Measurements from ENCODE around the gene AGAP9.
A peak's percentile ranks its signal among the peaks of the same experiment; 100 is the strongest.
"Not testable (repeated sequence)": the region's sequence is repeated elsewhere in the genome, so short reads cannot be mapped to it uniquely, and the experiment has no call there.

AGAP9 gene

GRCh38 chr10:47552719-47553118 lies 29.3 kb upstream of the AGAP9 start:
- DNase-seq (ENCODE audit: low read depth): peak; percentile 26

GRCh38 chr10:47547286-47547685 lies 23.8 kb upstream of the AGAP9 start:
- H3K4me3 ChIP-seq (ENCODE audit: low read depth, low read length); DNase-seq (ENCODE audit: low read depth): not testable (repeated sequence)

More at GRCh38 chr10:47552719-47553118, 29.3 kb upstream of the AGAP9 start:
- H3K4me3 ChIP-seq (ENCODE audit: low read depth, low read length): peak overlapping the region; percentile 75
- TF ChIP-seq CTCF (IDR thresholded peaks at IDR 0.05; ENCODE audit: control insufficient read depth, extremely low read depth, insufficient read depth): peak; percentile 55

DNA sequence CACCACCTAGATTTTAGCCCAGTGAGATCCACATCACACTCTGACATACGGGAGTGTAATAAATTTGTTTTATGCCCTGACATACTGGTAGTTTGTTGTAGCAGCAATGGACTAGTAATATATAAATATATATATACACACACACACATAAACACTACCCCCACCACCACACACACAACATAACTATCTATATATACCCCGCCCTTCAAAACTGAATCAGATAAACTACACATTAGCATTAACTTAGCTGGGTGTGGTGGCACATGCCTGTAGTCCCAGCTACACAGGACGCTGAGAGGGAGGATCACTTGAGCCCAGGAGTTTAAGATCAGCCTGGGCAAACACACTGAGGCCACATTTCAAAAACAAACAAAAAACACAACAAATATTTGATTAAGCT lies 13.0 kb upstream of the AGAP9 start:
- not testable (repeated sequence) for DNase-seq (ENCODE audit: low read depth); H3K4me3 ChIP-seq (ENCODE audit: low read depth, low read length)

GRCh38 chr10:47502313-47502712 lies 21.1 kb downstream of the AGAP9 start:
- not testable (repeated sequence) for DNase-seq (ENCODE audit: low read depth)

GRCh38 chr10:47494226-47494625 lies 29.2 kb downstream of the AGAP9 start:
- not testable (repeated sequence) for DNase-seq (ENCODE audit: low read depth); H3K4me3 ChIP-seq (ENCODE audit: low read depth, low read length)

More at GRCh38 chr10:47502313-47502712, 21.1 kb downstream of the AGAP9 start:
- not testable (repeated sequence) for H3K4me3 ChIP-seq (ENCODE audit: low read depth, low read length)

DNA sequence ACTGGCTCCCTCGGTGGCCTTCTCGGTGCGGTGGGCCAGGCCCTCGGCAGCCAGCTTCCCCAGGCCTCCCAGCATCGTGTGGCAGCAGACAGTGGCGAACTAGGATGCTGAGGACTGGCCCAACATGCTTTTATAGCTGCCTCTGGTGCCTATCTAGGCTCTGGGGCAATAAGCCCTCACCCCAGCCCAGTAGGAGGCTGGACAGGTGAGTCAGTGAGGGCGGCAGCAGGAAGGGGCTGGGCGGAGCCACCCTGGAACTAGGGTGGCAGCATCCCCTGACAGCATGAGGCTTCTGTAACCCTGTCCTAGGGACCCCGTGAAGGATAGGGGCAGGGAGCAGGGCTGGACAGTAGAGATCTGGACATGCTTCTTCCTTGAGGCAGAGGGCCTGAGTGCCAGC lies 31.8 kb downstream of the AGAP9 start, which contains the start of gene FAM25G:
Gene FAM25G (minus strand): TSS at position 101 of the 400 bp plus-strand sequence. CDS start 26 bp downstream, at position 75.
- DNase-seq (ENCODE audit: low read depth); H3K4me3 ChIP-seq (ENCODE audit: low read depth, low read length): not testable (repeated sequence)

GRCh38 chr10:47489630-47490029 lies 33.8 kb downstream of the AGAP9 start:
- not testable (repeated sequence) for H3K4me3 ChIP-seq (ENCODE audit: low read depth, low read length); DNase-seq (ENCODE audit: low read depth)

DNA sequence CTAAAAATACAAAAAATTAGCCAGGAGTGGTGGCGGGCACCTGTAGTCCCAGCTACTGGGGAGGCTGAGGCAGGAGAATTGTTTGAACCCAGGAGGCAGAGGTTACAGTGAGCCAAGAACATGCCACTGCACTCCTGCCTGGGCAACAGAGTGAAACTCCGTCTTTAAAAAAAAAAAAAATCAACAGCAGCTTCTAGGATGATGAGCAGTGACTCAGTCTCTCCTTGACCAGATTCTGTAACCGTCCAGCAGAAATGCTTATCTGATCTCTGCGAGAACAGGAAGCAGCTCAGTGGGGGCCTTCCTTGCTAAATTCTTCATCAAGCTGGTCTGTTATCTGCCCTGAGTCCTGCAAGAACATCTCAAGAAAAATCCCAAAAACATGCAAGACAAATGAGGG lies 37.5 kb downstream of the AGAP9 start:
- not testable (repeated sequence) for H3K4me3 ChIP-seq (ENCODE audit: low read depth, low read length); DNase-seq (ENCODE audit: low read depth)

DNA sequence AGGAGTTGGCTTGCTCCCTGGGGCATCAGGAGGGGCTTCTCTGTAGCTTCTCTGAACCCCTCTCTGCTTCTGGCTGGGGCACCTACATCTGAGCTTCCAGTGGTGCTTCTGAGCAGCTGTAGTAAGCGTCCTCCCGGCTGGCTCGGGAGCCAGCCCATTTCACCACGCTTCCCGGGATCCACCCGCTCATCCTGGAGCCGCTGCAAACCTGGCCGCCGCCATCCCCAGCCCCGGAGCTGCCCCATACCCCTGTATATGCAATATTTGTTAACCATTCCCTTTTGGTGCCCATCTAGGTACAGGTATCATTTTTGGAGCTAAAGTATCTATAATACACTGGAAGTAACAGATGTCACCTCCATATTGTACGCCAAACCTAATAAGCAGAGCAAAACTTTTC lies 38.7 kb downstream of the AGAP9 start:
- DNase-seq (ENCODE audit: low read depth); H3K4me3 ChIP-seq (ENCODE audit: low read depth, low read length): not testable (repeated sequence)

DNA sequence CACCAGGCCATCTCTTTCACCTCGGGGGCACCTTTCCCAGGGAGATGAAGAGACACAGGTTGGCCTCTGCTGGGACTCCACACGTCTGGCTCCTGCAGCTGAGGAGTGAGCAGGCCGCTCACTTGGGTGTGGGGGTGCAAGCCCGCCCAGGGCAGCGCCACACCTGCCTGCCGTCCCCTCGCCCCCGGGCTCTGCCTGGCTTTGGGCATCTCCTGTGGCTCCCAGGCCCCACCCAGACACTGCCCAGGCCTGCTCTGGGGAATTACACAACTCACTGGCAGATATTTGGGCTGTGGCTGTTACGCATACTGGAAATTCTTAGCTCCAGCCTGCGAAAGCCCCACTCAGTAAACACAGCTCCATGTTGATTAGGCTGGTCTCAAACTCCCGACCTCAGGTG lies 39.5 kb downstream of the AGAP9 start, which contains the start of gene ANXA8:
Gene ANXA8 (minus strand): TSS at position 193 of the 400 bp plus-strand sequence. CDS start 182 bp downstream, at position 11.
- H3K4me3 ChIP-seq (ENCODE audit: low read depth, low read length); DNase-seq (ENCODE audit: low read depth): not testable (repeated sequence)

DNA sequence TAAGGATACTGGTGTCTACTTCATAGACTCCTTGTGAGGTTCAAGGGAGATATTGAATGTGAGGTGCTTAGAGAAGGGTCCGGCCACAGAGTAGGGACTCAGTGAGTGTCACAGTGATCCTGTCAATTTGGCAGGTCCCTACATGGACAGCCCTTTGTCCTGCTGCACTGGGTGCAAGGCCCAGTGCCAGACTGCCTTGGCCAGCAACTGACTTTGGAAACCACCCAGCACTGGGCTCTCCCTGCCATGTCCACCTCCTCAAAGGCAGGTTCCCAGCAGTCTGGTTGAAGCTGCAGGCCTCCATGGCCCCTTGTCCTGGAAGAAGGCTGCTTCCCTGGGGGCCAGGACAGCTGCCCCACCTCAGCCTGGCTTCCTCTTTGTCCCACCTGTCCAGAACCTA lies 41.1 kb downstream of the AGAP9 start:
- H3K4me3 ChIP-seq (ENCODE audit: low read depth, low read length); DNase-seq (ENCODE audit: low read depth): not testable (repeated sequence)

- not testable (repeated sequence) for H3K4me3 ChIP-seq (ENCODE audit: low read depth, low read length); DNase-seq (ENCODE audit: low read depth)
These were observed 41.7 kb downstream of the AGAP9 start for GRCh38 chr10:47481768-47482181.

- H3K4me3 ChIP-seq (ENCODE audit: low read depth, low read length); DNase-seq (ENCODE audit: low read depth): not testable (repeated sequence)
These were observed 42.2 kb downstream of the AGAP9 start for GRCh38 chr10:47481182-47481766.

GRCh38 chr10:47480133-47480532 lies 43.3 kb downstream of the AGAP9 start:
- H3K4me3 ChIP-seq (ENCODE audit: low read depth, low read length); DNase-seq (ENCODE audit: low read depth): not testable (repeated sequence)

- not testable (repeated sequence) for DNase-seq (ENCODE audit: low read depth)
These were observed 45.3 kb downstream of the AGAP9 start for GRCh38 chr10:47478114-47478513.

DNA sequence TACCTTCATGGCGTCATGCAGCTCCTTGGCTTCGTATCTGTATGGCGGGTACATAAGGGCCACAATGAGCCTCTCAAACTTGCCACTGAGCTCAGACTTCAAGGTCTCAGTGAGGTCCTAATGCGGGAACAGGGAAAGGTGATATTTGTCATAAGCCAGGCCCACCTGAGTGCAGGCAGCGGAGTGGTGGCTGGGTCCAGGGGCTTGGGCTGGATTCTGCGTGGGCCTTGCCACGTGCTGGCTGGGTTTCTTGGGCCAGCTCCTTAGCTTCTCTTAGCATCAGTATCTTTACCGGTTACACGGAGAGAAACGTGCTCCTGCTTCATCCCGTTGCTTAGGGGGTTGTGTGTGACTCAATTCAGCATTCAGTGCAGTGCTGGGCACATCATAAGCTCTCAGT lies 46.4 kb downstream of the AGAP9 start:
- not testable (repeated sequence) for H3K4me3 ChIP-seq (ENCODE audit: low read depth, low read length); DNase-seq (ENCODE audit: low read depth)

More at GRCh38 chr10:47478114-47478513, 45.3 kb downstream of the AGAP9 start:
- H3K4me3 ChIP-seq (ENCODE audit: low read depth, low read length): not testable (repeated sequence)

DNA sequence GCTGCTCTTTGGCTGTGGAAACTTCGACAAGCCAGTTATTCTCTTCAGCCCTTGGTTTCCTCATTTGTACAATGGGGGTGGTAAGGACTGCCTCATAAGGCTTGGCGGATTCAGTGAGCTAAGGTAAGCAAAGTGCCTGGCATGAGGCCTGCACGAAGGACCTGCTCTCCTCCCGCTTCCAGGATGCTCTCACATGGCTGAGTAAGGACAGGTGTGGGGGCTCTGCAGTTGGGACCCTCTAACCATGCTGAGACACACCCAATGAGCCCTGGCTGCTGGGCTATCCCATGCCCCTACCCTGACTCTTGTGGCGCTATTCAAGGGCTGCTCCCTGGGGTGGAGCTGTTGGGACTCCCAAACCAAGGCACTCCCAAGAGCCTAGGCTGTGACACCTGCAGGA lies 48.3 kb downstream of the AGAP9 start:
- H3K4me3 ChIP-seq (ENCODE audit: low read depth, low read length); DNase-seq (ENCODE audit: low read depth): not testable (repeated sequence)

- not testable (repeated sequence) for H3K4me3 ChIP-seq (ENCODE audit: low read depth, low read length); DNase-seq (ENCODE audit: low read depth)
These were observed 49.9 kb downstream of the AGAP9 start for GRCh38 chr10:47473516-47473915.

GRCh38 chr10:47472647-47473046 lies 50.8 kb downstream of the AGAP9 start:
- not testable (repeated sequence) for DNase-seq (ENCODE audit: low read depth); H3K4me3 ChIP-seq (ENCODE audit: low read depth, low read length)
